Activated naive CD8-positive, alpha-beta T cell treated with anti-CD3 and anti-CD28 coated beads for 36 hours (primary cell): ENCODE measurements around the gene PLCL1. TPM values are rescaled to one million over a fixed set of nuclear protein-coding genes. Genes with fewer than 3 reads are reported as not detected.

Experiments used
- DNase-seq: peaks from one replicate; pipeline ENCODE4 v3.0.0; 2021
- H3K27ac Mint-ChIP-seq: one replicate; pipeline ENCODE4 v1.8.0; 2022; ENCODE audit warnings: mild to moderate bottlenecking, moderate library complexity, mixed read lengths
- H3K27me3 Mint-ChIP-seq: one replicate; pipeline ENCODE4 v1.8.0; 2022; ENCODE audit warnings: mild to moderate bottlenecking, mixed read lengths
- H3K36me3 Mint-ChIP-seq: one replicate; pipeline ENCODE4 v1.8.0; 2021; ENCODE audit warnings: mild to moderate bottlenecking, mixed read lengths
- H3K4me1 Mint-ChIP-seq: one replicate; pipeline ENCODE4 v1.8.0; 2021; ENCODE audit warnings: mixed read lengths
- H3K4me3 Mint-ChIP-seq: one replicate; pipeline ENCODE4 v1.8.0; 2022; ENCODE audit warnings: mild to moderate bottlenecking, moderate library complexity, mixed read lengths
- H3K9me3 Mint-ChIP-seq: one replicate; pipeline ENCODE4 v1.8.0; 2022; ENCODE audit warnings: mixed read lengths
- total RNA-seq, 2 experiments: library from RNA; stranded (reverse); gene quantifications; one replicate each; pipeline ENCODE4 v1.2.3, GENCODE V29; 2021

The PLCL1 gene
- total RNA-seq, 2 experiments from 2014 or later: 0.22 to 0.23 TPM

DNA sequence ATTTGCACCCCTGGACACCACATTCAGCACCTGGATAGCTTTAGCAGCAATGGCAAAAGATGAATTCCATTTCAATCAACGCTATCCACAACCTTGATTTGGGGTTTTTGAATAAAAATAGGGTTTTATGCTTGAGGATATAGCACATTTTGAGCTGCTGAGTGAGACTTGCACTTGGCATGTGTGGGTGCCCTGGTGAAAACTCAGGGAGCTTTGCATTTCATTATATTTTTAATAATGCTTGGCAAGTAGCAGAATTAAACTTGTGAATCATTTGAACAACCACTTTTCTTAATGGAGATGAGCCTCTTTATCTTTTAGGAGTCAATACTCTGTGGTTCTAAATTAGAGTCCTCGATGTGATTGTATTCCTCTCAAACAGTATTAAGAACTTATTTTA is 252.4 kb downstream of the PLCL1 start:
- Mint-ChIP-seq H3K4me1 (no peaks in the 10 kb centered on the region), H3K27ac (no peak overlapping the region), H3K4me3 (no peak overlapping the region), H3K9me3 (no peaks in the 10 kb centered on the region), H3K36me3 (no peaks in the 10 kb centered on the region), H3K27me3 (no peaks in the 10 kb centered on the region)
- DNase-seq: no peak

DNA sequence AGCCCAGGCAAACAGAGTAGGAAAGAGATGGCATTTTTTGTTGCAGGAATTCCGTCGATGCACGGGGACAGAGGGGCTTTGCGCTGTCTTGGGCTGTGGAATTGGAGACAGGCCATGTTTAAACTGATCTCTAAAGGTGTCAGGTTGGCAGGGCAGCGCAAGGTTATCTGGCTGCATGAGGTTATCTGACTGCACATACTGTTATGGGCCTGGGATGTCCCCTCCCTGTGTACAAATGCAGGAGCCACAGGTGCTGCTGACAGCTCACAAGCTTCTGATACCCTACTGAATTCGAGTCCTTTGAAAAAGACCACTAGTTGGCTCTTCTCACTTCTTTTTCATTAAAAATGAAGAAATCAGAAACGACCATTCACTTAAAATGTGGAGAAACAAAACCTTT is 255.4 kb downstream of the PLCL1 start:
- no peaks in the 10 kb centered on the region for H3K36me3 Mint-ChIP-seq
- no peak overlapping the region for H3K4me3 Mint-ChIP-seq
- no peak overlapping the region for H3K27ac Mint-ChIP-seq
- H3K4me1 Mint-ChIP-seq: no peaks in the 10 kb centered on the region
- H3K27me3 Mint-ChIP-seq: no peaks in the 10 kb centered on the region
- H3K9me3 Mint-ChIP-seq: no peaks in the 10 kb centered on the region
- no peak for DNase-seq

- no peaks in the 10 kb centered on the region for H3K9me3 Mint-ChIP-seq
- H3K27ac Mint-ChIP-seq: no peak overlapping the region
- H3K27me3 Mint-ChIP-seq: no peaks in the 10 kb centered on the region
- no peak overlapping the region for H3K4me3 Mint-ChIP-seq
- DNase-seq: no peak
- no peaks in the 10 kb centered on the region for H3K4me1 Mint-ChIP-seq
- H3K36me3 Mint-ChIP-seq: no peaks in the 10 kb centered on the region
These were observed 255.9 kb downstream of the PLCL1 start for GRCh38 chr2:198060277-198060676.

GRCh38 chr2:198062826-198063225 is 258.4 kb downstream of the PLCL1 start:
- no peak for DNase-seq
- Mint-ChIP-seq H3K27me3 (no peaks in the 10 kb centered on the region), H3K4me1 (no peaks in the 10 kb centered on the region), H3K9me3 (no peaks in the 10 kb centered on the region), H3K36me3 (no peaks in the 10 kb centered on the region), H3K4me3 (no peak overlapping the region), H3K27ac (no peak overlapping the region)

- H3K36me3 Mint-ChIP-seq: no peaks in the 10 kb centered on the region
- no peak overlapping the region for H3K27ac Mint-ChIP-seq
- no peaks in the 10 kb centered on the region for H3K4me1 Mint-ChIP-seq
- H3K4me3 Mint-ChIP-seq: no peak overlapping the region
- DNase-seq: no peak
- H3K9me3 Mint-ChIP-seq: no peaks in the 10 kb centered on the region
- H3K27me3 Mint-ChIP-seq: no peaks in the 10 kb centered on the region
These were observed 258.8 kb downstream of the PLCL1 start for GRCh38 chr2:198063242-198063641.

DNA sequence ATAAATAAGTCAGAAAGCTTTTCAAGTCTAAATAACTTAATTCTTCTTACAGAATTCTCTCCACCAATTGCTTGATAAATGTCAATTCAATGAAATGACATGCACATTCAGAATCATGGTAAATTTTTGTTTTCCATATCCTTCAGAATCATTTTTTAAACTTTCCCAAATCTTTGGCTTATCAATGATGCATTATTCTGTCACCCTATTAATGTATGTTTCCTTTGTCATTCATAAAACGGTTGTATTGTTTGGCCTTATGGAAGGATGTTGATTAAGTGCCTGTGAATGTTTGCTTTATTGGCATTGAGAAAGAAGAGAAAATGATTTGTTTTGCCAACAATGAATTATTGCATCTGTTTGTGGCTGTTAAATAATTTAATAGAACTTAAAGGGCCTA is 260.9 kb downstream of the PLCL1 start:
- Mint-ChIP-seq H3K4me3 (no peak overlapping the region), H3K27me3 (no peaks in the 10 kb centered on the region), H3K4me1 (no peaks in the 10 kb centered on the region), H3K27ac (no peak overlapping the region), H3K9me3 (no peaks in the 10 kb centered on the region), H3K36me3 (no peaks in the 10 kb centered on the region)
- DNase-seq: no peak

- no peak for DNase-seq
- no peaks in the 10 kb centered on the region for H3K27me3 Mint-ChIP-seq
- no peaks in the 10 kb centered on the region for H3K4me1 Mint-ChIP-seq
- no peak overlapping the region for H3K4me3 Mint-ChIP-seq
- H3K36me3 Mint-ChIP-seq: no peaks in the 10 kb centered on the region
- no peak overlapping the region for H3K27ac Mint-ChIP-seq
- H3K9me3 Mint-ChIP-seq: no peaks in the 10 kb centered on the region
These were observed 262.2 kb downstream of the PLCL1 start for GRCh38 chr2:198066597-198066996.

DNA sequence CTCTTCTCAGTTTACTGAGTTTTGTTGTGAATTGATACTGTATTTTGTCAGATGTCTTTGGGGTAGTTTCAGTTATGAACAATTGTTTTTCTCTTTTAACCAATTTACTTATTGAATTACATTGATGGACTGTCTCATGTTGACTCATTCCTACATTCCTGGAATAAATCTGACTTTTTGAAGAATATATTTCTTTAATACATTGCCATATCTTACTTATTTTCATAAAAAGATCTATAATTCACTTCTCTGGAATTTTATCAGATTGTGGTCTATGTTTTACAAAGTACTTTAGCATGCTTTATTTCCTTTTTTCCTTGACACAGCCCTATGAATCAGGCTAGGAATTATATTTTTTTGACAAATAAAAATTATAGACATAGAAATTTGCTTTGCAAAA is 268.3 kb downstream of the PLCL1 start:
- Mint-ChIP-seq H3K4me3 (no peak overlapping the region), H3K27me3 (no peaks in the 10 kb centered on the region), H3K36me3 (no peaks in the 10 kb centered on the region), H3K4me1 (peaks cover 2% of the 10 kb centered on the region), H3K9me3 (no peaks in the 10 kb centered on the region), H3K27ac (no peak overlapping the region)
- no peak for DNase-seq

DNA sequence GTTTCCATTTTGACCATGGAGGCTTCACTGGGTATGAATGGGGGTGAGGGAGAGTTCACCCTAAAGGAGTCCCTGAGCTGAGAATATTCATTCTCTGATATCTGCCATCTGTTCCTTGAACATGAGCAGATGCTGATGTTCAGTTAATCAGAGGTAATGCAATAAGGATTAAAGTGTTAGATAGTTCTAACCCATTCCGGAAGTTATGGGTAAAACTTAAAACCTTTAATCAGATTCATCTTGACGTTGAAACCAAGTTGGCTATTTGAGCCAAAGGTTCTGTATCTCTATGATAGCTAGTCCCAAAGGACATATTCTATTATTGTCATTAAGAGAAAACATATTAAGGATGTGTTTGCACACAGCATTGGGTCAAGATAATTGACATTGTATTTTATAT is 268.9 kb downstream of the PLCL1 start:
- no peak overlapping the region for H3K4me3 Mint-ChIP-seq
- H3K9me3 Mint-ChIP-seq: no peaks in the 10 kb centered on the region
- no peak overlapping the region for H3K27ac Mint-ChIP-seq
- no peaks in the 10 kb centered on the region for H3K36me3 Mint-ChIP-seq
- H3K4me1 Mint-ChIP-seq: peaks cover 2% of the 10 kb centered on the region
- DNase-seq: no peak
- no peaks in the 10 kb centered on the region for H3K27me3 Mint-ChIP-seq

- no peaks in the 10 kb centered on the region for H3K27me3 Mint-ChIP-seq
- DNase-seq: no peak
- no peaks in the 10 kb centered on the region for H3K36me3 Mint-ChIP-seq
- H3K9me3 Mint-ChIP-seq: no peaks in the 10 kb centered on the region
- peaks cover 1% of the 10 kb centered on the region for H3K4me1 Mint-ChIP-seq
- no peak overlapping the region for H3K27ac Mint-ChIP-seq
- H3K4me3 Mint-ChIP-seq: no peak overlapping the region
These were observed 273.1 kb downstream of the PLCL1 start for GRCh38 chr2:198077477-198077876.

DNA sequence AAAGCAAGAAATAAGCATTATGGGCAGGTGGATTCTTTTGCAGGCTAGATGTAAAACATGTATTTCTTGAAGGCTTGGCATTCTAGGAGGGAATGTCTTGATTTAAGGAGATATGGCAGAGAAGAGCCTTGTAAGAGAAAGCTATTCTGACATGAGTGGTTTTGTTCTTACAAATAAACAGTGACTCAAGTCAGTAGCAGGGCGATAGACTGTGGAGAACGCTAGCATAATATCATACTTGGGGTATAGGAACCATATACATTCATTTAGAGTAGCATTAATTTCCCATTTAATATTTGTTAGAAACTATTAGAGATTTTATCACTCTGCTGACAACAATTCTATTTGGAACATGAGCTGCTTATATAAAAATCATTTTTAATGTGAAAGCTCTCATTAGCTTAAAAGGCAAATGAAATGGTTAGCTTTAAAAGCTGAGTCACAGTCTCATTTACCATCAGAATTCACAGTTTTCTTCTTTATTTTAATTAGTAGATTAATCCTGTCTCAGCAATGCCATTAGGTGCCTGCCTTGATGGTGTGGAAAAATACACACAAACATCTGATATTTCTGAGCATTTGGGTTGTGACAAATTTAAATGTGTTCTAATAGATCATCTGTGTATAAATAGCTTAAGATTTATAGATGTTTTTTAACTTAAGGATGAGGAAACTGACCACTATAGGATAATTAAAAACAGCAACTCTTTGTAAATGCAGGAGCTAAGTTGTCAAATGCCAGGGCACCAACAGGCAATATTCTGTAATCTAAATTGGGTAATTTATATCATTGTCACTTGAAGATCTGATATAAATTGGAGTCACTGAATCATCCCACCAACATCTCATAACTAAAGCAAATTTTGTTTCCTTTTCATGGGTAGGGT is 276.7 kb downstream of the PLCL1 start:
- no peaks in the 10 kb centered on the region for H3K27me3 Mint-ChIP-seq
- H3K36me3 Mint-ChIP-seq: peaks cover 8% of the 10 kb centered on the region
- no peak overlapping the region for H3K27ac Mint-ChIP-seq
- no peak for DNase-seq
- H3K4me1 Mint-ChIP-seq: no peaks in the 10 kb centered on the region
- no peaks in the 10 kb centered on the region for H3K9me3 Mint-ChIP-seq
- H3K4me3 Mint-ChIP-seq: no peak overlapping the region

GRCh38 chr2:198084156-198084555 is 279.8 kb downstream of the PLCL1 start:
- peaks cover 8% of the 10 kb centered on the region for H3K36me3 Mint-ChIP-seq
- no peaks in the 10 kb centered on the region for H3K27me3 Mint-ChIP-seq
- H3K27ac Mint-ChIP-seq: no peak overlapping the region
- H3K4me1 Mint-ChIP-seq: no peaks in the 10 kb centered on the region
- no peaks in the 10 kb centered on the region for H3K9me3 Mint-ChIP-seq
- H3K4me3 Mint-ChIP-seq: no peak overlapping the region
- no peak for DNase-seq

DNA sequence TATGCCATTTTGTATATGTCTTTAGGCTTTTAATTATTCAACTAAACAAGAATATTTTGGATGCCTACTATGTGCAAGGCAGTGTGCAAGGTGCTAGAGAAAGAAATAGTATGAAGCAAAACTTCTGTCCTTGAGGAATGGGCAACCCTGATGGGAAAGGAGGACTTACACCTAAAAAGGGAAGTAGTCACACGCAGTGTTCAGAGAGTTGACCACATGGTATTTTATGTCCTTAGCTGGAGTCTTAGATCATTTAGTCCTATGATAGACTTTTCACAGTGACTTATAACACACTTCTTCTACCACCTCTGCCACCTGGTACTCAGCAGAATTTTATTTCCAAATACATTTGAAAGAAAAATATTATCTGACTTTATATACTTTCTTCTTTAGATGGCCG is 291.6 kb downstream of the PLCL1 start:
- Mint-ChIP-seq H3K27ac (no peak overlapping the region), H3K4me3 (no peak overlapping the region), H3K27me3 (no peaks in the 10 kb centered on the region), H3K9me3 (no peaks in the 10 kb centered on the region), H3K4me1 (no peaks in the 10 kb centered on the region), H3K36me3 (peaks cover 2% of the 10 kb centered on the region)
- no peak for DNase-seq

DNA sequence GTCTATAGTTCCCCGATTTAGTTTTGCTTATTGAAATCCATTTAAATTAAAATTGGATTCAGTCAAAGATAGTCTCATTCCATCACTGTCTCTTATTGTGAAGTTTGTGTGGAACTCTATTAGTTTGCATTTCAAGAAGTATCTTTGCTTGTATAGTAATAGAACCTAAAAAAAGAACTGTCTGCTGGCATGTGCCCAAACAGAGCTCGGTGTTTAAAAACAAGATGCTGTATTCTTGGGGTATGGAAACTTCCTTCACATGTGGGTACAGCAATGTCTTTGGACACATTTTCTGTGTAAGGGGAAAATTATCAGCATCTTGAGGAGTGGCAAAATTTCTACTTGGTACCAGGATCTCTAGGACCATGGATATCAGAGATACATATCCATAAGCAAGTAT is 292.6 kb downstream of the PLCL1 start:
- H3K4me3 Mint-ChIP-seq: no peak overlapping the region
- no peaks in the 10 kb centered on the region for H3K4me1 Mint-ChIP-seq
- H3K36me3 Mint-ChIP-seq: peaks cover 6% of the 10 kb centered on the region
- no peak for DNase-seq
- no peak overlapping the region for H3K27ac Mint-ChIP-seq
- no peaks in the 10 kb centered on the region for H3K27me3 Mint-ChIP-seq
- no peaks in the 10 kb centered on the region for H3K9me3 Mint-ChIP-seq

DNA sequence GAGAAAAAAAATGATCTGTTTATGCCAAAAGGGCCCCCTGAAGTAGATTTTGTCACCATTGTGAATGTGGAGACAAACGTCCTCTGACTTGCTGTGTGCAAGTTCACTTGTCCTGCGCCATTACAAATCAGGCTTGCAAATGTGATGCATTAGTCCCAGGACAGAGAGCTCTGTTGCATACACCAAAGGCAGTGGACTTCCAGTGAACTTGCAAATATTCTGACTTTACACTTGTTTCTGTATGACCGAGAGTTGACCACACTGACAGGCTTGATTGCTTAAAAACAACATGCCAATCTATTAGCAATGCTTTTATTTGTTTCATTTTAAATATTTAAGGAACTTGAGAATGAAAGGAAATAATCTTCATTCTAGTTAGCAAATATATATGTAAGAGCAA is 293.2 kb downstream of the PLCL1 start:
- no peaks in the 10 kb centered on the region for H3K9me3 Mint-ChIP-seq
- H3K4me3 Mint-ChIP-seq: no peak overlapping the region
- no peak for DNase-seq
- H3K4me1 Mint-ChIP-seq: no peaks in the 10 kb centered on the region
- no peak overlapping the region for H3K27ac Mint-ChIP-seq
- no peaks in the 10 kb centered on the region for H3K27me3 Mint-ChIP-seq
- peaks cover 6% of the 10 kb centered on the region for H3K36me3 Mint-ChIP-seq

GRCh38 chr2:198098386-198098785 is 294.0 kb downstream of the PLCL1 start:
- no peaks in the 10 kb centered on the region for H3K27me3 Mint-ChIP-seq
- H3K4me1 Mint-ChIP-seq: no peaks in the 10 kb centered on the region
- DNase-seq: no peak
- no peaks in the 10 kb centered on the region for H3K9me3 Mint-ChIP-seq
- no peak overlapping the region for H3K27ac Mint-ChIP-seq
- no peak overlapping the region for H3K4me3 Mint-ChIP-seq
- peaks cover 8% of the 10 kb centered on the region for H3K36me3 Mint-ChIP-seq
